SH-SY5Y (cell line): Measurements from ENCODE around the gene TMCC3.

Experiments
- GATA2 ChIP-seq: IDR thresholded peaks from 2 replicates; pipeline ENCODE4 v1.6.1; 2011; ENCODE audit warnings: mild to moderate bottlenecking, low read depth, low read length
- GATA3 ChIP-seq: IDR thresholded peaks from 2 replicates; pipeline ENCODE4 v1.6.1; 2011; ENCODE audit warnings: low read depth, mild to moderate bottlenecking, low read length, moderate library complexity

DNA sequence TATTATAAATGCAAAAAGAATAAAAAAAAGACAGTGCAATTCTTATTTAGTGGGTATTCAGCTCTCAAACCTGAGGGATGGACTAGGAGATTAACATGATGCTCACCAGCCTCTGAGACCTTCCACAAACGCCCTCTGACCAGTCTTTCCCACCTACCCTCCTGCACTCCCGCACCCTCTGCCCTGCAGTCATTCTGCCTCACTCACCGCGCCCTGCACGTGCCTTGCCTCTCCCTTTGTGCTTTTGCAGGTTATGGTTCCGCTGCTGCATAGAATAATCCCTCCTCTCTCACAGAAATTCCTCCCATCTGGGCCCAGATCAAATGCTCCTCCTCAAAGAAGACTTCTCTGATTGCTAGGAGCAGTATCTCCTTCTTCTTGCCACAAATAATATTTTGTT is 28.5 kb upstream of the TMCC3 start:
- TF ChIP-seq GATA2, result no peak
- TF ChIP-seq GATA3, result no peak
